ENCODE data around the gene ZXDA. TPM values are rescaled to one million over a fixed set of nuclear protein-coding genes. Genes with fewer than 3 reads are reported as not detected.

The ZXDA gene
- total and polyA plus RNA-seq, 2 donors (not counting 3 experiments of a cell fraction or from before 2014, with no cell fraction given) = 2.4 to 5.4 TPM

DNA sequence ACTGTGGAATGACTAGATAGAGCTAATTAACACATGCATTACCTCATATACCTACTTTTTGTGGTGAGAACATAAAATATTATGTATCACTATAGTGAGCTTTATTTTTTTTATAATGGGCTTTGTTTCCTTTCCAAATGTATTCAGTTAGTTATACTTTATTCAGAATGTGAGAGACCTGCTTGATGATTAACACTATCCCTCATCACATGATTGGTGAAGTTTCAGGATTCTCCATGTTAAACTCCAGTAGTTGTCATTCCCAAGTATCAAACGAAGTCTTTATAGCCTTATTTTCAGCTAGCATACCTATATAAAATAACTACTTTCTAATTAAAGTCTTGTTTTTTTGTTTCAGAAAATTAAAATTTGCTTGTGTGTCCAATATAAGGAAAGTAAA, 8.8 kb downstream of the ZXDA start:
- no peaks in the 10 kb centered on the region for H3K9me1 ChIP-seq (replicated peaks; ENCODE audit: control insufficient read depth, extremely low read depth, insufficient read depth, low read length)
- CTCF ChIA-PET = interaction anchor here (1.0 to 1.4 kb wide), 2 partner anchors 18 to 79 kb away, joined by 5 to 6 read pairs; no protein-coding TSS in a partner anchor
- H3K36me3 ChIP-seq (ENCODE audit: control insufficient read depth in 2 of 2, extremely low read depth in 1 of 2, insufficient read depth in 2 of 2, low read length in 2 of 2) = no peaks in the 10 kb centered on the region
- peak overlapping the region; percentile 55 for H3K27ac ChIP-seq (ENCODE audit: insufficient read depth, low read depth, low read length)
- no peak overlapping the region for H3K9ac ChIP-seq (replicated peaks; ENCODE audit: extremely low read depth, insufficient read depth, low read length)
- TF ChIP-seq GATA2 (IDR thresholded peaks at IDR 0.05; ENCODE audit: insufficient read depth, insufficient read length, low read depth, low read length) = no peak
- no peak for TF ChIP-seq EZH2 (IDR thresholded peaks at IDR 0.05; ENCODE audit: borderline replicate concordance, low read depth, low read length, severe bottlenecking)
- TF ChIP-seq, protein P1, sequence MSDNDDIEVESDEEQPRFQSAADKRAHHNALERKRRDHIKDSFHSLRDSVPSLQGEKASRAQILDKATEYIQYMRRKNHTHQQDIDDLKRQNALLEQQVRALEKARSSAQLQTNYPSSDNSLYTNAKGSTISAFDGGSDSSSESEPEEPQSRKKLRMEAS (IDR thresholded peaks at IDR 0.05; ENCODE audit: insufficient read depth, insufficient read length) = no peak
- no peak for TF ChIP-seq JUN (IDR thresholded peaks at IDR 0.05; ENCODE audit: borderline replicate concordance, insufficient read depth, insufficient read length, low read depth)
- TF ChIP-seq, protein P2, sequence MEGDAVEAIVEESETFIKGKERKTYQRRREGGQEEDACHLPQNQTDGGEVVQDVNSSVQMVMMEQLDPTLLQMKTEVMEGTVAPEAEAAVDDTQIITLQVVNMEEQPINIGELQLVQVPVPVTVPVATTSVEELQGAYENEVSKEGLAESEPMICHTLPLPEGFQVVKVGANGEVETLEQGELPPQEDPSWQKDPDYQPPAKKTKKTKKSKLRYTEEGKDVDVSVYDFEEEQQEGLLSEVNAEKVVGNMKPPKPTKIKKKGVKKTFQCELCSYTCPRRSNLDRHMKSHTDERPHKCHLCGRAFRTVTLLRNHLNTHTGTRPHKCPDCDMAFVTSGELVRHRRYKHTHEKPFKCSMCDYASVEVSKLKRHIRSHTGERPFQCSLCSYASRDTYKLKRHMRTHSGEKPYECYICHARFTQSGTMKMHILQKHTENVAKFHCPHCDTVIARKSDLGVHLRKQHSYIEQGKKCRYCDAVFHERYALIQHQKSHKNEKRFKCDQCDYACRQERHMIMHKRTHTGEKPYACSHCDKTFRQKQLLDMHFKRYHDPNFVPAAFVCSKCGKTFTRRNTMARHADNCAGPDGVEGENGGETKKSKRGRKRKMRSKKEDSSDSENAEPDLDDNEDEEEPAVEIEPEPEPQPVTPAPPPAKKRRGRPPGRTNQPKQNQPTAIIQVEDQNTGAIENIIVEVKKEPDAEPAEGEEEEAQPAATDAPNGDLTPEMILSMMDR (IDR thresholded peaks at IDR 0.05; ENCODE audit: extremely low read depth in 1 of 2, insufficient read depth in 1 of 2, low read depth in 1 of 2, low read length in 2 of 2) = no peak
- TF ChIP-seq FOS (IDR thresholded peaks at IDR 0.05; ENCODE audit: borderline replicate concordance, insufficient read depth, low read length) = no peak
- TF ChIP-seq POLR2A (IDR thresholded peaks at IDR 0.05; ENCODE audit: low read depth, low read length) = no peak
- TF ChIP-seq POLR2AphosphoS5 (IDR thresholded peaks at IDR 0.05; ENCODE audit: insufficient read depth, low read depth, low read length) = no peak
- no peak for TF ChIP-seq MYC (IDR thresholded peaks at IDR 0.05; ENCODE audit: low read depth, low read length)
- intact Hi-C loops (cut with micrococcal nuclease) (loop anchor here (2.0 kb wide), 1 partner anchor 305 kb away; no protein-coding TSS in a partner anchor), dilution Hi-C loops (cut with MboI; ENCODE audit: extremely low pct_ligation_motif_present, low sequenced_read_pairs) (no loop called here)
- peak overlapping the region; percentile 73 for H3K4me2 ChIP-seq (ENCODE audit: insufficient read depth, low read length)
- POLR2A ChIA-PET = no interaction called here
- no peaks in the 10 kb centered on the region for H3K27me3 ChIP-seq (ENCODE audit: control insufficient read depth in 2 of 2, insufficient read depth in 2 of 2, low read length in 2 of 2)
- H3K4me3 ChIP-seq (replicated peaks in 1 of 3; ENCODE audit: insufficient read depth in 1 of 3, low read depth in 1 of 3, low read length in 3 of 3) = no peak overlapping the region
- no TSS peak for BruUV-seq (replicated peaks)
- FAIRE-seq (no peak), DNase-seq (ENCODE audit: low read depth, low spot score) (no peak)
- H2AFZ ChIP-seq (ENCODE audit: low read depth, low read length) = no peak overlapping the region
- H4K20me1 ChIP-seq (replicated peaks; ENCODE audit: control insufficient read depth, extremely low read depth, insufficient read depth, low read length) = no peaks in the 10 kb centered on the region
- H3K4me1 ChIP-seq (ENCODE audit: control insufficient read depth, extremely low read depth, insufficient read depth, low read length) = peaks cover 35% of the 10 kb centered on the region
- H3K9me3 ChIP-seq (replicated peaks; ENCODE audit: control insufficient read depth, insufficient read depth, low read length) = no peaks in the 10 kb centered on the region
- peaks cover 13% of the 10 kb centered on the region for H3K79me2 ChIP-seq (ENCODE audit: control insufficient read depth, insufficient read depth, low read length)

Data from endothelial cell of umbilical vein (primary cell).